Hindlimb muscle (tissue), 1 donor: ENCODE measurements around the gene TGIF1. TPM values are rescaled to one million over a fixed set of nuclear protein-coding genes. Genes with fewer than 3 reads are reported as not detected.

ENCODE experiments used
- DNase-seq: peaks from one replicate; pipeline ENCODE4 v3.0.0-alpha.2; 2013
- polyA plus RNA-seq: library from polyadenylated mRNA; unstranded; fragments of 120-200 nt; gene quantifications from one replicate; pipeline ENCODE4 v1.2.1, GENCODE V29; 2013; ENCODE audit not compliant: insufficient read length

TGIF1 gene
- polyA plus RNA-seq, 1 donor = 35.6 TPM

GRCh38 chr18:3440341-3440740, 9.6 kb upstream of the TGIF1 start:
- DNase-seq = no peak

- no peak for DNase-seq
These were observed 8.7 kb upstream of the TGIF1 start for GRCh38 chr18:3441290-3441689.

GRCh38 chr18:3442919-3443318, 7.1 kb upstream of the TGIF1 start:
- no peak for DNase-seq

GRCh38 chr18:3444296-3444695, 5.7 kb upstream of the TGIF1 start:
- DNase-seq = no peak

- DNase-seq = no peak
These were observed 5.0 kb upstream of the TGIF1 start for GRCh38 chr18:3444954-3445353.

- peak; percentile 86 for DNase-seq
These were observed 2.7 kb upstream of the TGIF1 start for GRCh38 chr18:3447068-3447894.

- peak; percentile 97 for DNase-seq
These were observed 1.8 kb upstream of the TGIF1 start for GRCh38 chr18:3447895-3448837.

- DNase-seq = peak; percentile 76
These were observed 997 bp upstream of the TGIF1 start for GRCh38 chr18:3448838-3449511.

GRCh38 chr18:3449512-3450011, 410 bp upstream of the TGIF1 start:
- peak; percentile 80 for DNase-seq

GRCh38 chr18:3450799-3451182, 819 bp downstream of the TGIF1 start:
- no peak for DNase-seq

- DNase-seq = peak; percentile 95
These were observed 1.4 kb downstream of the TGIF1 start for GRCh38 chr18:3451183-3451988.

- peak; percentile 60 for DNase-seq
These were observed 2.2 kb downstream of the TGIF1 start for GRCh38 chr18:3451989-3452749.

- no peak for DNase-seq
These were observed 3.0 kb downstream of the TGIF1 start for GRCh38 chr18:3452750-3453539.

GRCh38 chr18:3453540-3454364, 3.8 kb downstream of the TGIF1 start:
- DNase-seq = peak; percentile 80

GRCh38 chr18:3454365-3455089, 4.6 kb downstream of the TGIF1 start:
- peak; percentile 51 for DNase-seq

- no peak for DNase-seq
These were observed 5.2 kb downstream of the TGIF1 start for GRCh38 chr18:3455090-3455635.

- DNase-seq = no peak
These were observed 6.1 kb downstream of the TGIF1 start for GRCh38 chr18:3455907-3456685.
